ENCODE measurements around the gene PTPRN2.

Gene PTPRN2

GRCh38 chr7:157523766-157524421, 1063.7 kb downstream of the PTPRN2 start:
- H3K4ac ChIP-seq (ENCODE audit: low read depth, low read length), result no peak overlapping the region
- H4K8ac ChIP-seq (ENCODE audit: low read depth, low read length), result no peak overlapping the region
- no peaks in the 10 kb centered on the region for H3K36me3 ChIP-seq (ENCODE audit: control insufficient read depth, insufficient read depth, low read length)
- H3K4me2 ChIP-seq (ENCODE audit: low read length), result no peak overlapping the region
- no peaks in the 10 kb centered on the region for H3K4me1 ChIP-seq (ENCODE audit: control insufficient read depth, low read depth, low read length)
- no peak overlapping the region for H2BK15ac ChIP-seq (replicated peaks; ENCODE audit: low read depth)
- no peak overlapping the region for H3K23ac ChIP-seq (ENCODE audit: low read length)
- H3K56ac ChIP-seq (ENCODE audit: low read length), result no peak overlapping the region
- H3K9ac ChIP-seq (ENCODE audit: low read length), result no peak overlapping the region
- no peak overlapping the region for H3K4me3 ChIP-seq (ENCODE audit: low read length)
- no peak for DNase-seq
- no peak overlapping the region for H2BK120ac ChIP-seq (ENCODE audit: low read depth, low read length)
- H2AK5ac ChIP-seq (ENCODE audit: low read length), result no peak overlapping the region
- H3K79me1 ChIP-seq (ENCODE audit: low read length), result no peaks in the 10 kb centered on the region
- no peak overlapping the region for H2BK5ac ChIP-seq (ENCODE audit: low read length)
- no peaks in the 10 kb centered on the region for H3K79me2 ChIP-seq (ENCODE audit: control insufficient read depth, insufficient read depth, low read length)
- H3K27ac ChIP-seq (ENCODE audit: low read depth, low read length), result no peak overlapping the region
- no peak overlapping the region for H4K5ac ChIP-seq (ENCODE audit: low read length)
- H3K18ac ChIP-seq (ENCODE audit: low read length), result no peak overlapping the region
- H3K27me3 ChIP-seq (ENCODE audit: insufficient read depth, low read length, poor library complexity), result no peaks in the 10 kb centered on the region
- no CpG with 5 or more reads among the region's 20 CpGs for WGBS (ENCODE audit: extremely low coverage, insufficient coverage, low lambda C conversion rate)

DNA sequence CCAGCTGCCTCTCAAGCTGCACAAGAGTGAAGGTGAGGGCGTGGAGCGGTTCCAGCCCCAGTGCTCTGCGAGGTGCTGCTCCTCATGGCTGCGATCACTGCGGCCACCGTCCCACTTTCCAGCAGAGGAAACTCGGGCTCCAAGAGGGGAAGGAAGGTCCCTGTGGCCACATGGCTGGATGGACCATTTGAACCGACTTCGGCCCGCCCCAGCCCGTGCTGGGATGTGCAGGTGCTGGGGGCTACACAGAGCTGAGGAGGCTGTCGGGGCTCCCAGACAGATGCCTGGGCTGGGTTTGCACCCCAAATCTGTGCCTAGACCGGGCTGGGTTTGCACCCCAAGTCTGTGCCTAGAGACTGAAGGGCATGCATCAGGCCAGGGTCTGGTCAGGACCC, 1064.3 kb downstream of the PTPRN2 start:
- H2BK15ac ChIP-seq (replicated peaks; ENCODE audit: low read depth), result no peak overlapping the region
- no peak for DNase-seq
- H3K4me3 ChIP-seq (ENCODE audit: low read length), result no peak overlapping the region
- H3K79me2 ChIP-seq (ENCODE audit: control insufficient read depth, insufficient read depth, low read length), result no peaks in the 10 kb centered on the region
- H3K23ac ChIP-seq (ENCODE audit: low read length), result no peak overlapping the region
- no peak overlapping the region for H3K4ac ChIP-seq (ENCODE audit: low read depth, low read length)
- no peak overlapping the region for H4K5ac ChIP-seq (ENCODE audit: low read length)
- H3K56ac ChIP-seq (ENCODE audit: low read length), result no peak overlapping the region
- H3K27ac ChIP-seq (ENCODE audit: low read depth, low read length), result no peak overlapping the region
- H3K79me1 ChIP-seq (ENCODE audit: low read length), result no peaks in the 10 kb centered on the region
- no peak overlapping the region for H3K4me2 ChIP-seq (ENCODE audit: low read length)
- no peak overlapping the region for H2BK5ac ChIP-seq (ENCODE audit: low read length)
- H3K4me1 ChIP-seq (ENCODE audit: control insufficient read depth, low read depth, low read length), result no peaks in the 10 kb centered on the region
- H3K36me3 ChIP-seq (ENCODE audit: control insufficient read depth, insufficient read depth, low read length), result no peaks in the 10 kb centered on the region
- H4K8ac ChIP-seq (ENCODE audit: low read depth, low read length), result no peak overlapping the region
- WGBS (ENCODE audit: extremely low coverage, insufficient coverage, low lambda C conversion rate), result no CpG with 5 or more reads among the region's 13 CpGs
- H3K27me3 ChIP-seq (ENCODE audit: insufficient read depth, low read length, poor library complexity), result no peaks in the 10 kb centered on the region
- H2BK120ac ChIP-seq (ENCODE audit: low read depth, low read length), result no peak overlapping the region
- no peak overlapping the region for H3K18ac ChIP-seq (ENCODE audit: low read length)
- H2AK5ac ChIP-seq (ENCODE audit: low read length), result no peak overlapping the region
- no peak overlapping the region for H3K9ac ChIP-seq (ENCODE audit: low read length)

- no peaks in the 10 kb centered on the region for H3K27me3 ChIP-seq (ENCODE audit: insufficient read depth, low read length, poor library complexity)
- no peaks in the 10 kb centered on the region for H3K36me3 ChIP-seq (ENCODE audit: control insufficient read depth, insufficient read depth, low read length)
- no peak overlapping the region for H4K5ac ChIP-seq (ENCODE audit: low read length)
- no peak for DNase-seq
- H4K8ac ChIP-seq (ENCODE audit: low read depth, low read length), result no peak overlapping the region
- H2BK120ac ChIP-seq (ENCODE audit: low read depth, low read length), result no peak overlapping the region
- no peak overlapping the region for H3K9ac ChIP-seq (ENCODE audit: low read length)
- no peak overlapping the region for H3K27ac ChIP-seq (ENCODE audit: low read depth, low read length)
- WGBS (ENCODE audit: extremely low coverage, insufficient coverage, low lambda C conversion rate), result no CpG with 5 or more reads among the region's 9 CpGs
- no peak overlapping the region for H3K4me2 ChIP-seq (ENCODE audit: low read length)
- no peak overlapping the region for H3K56ac ChIP-seq (ENCODE audit: low read length)
- no peak overlapping the region for H3K18ac ChIP-seq (ENCODE audit: low read length)
- H3K79me1 ChIP-seq (ENCODE audit: low read length), result no peaks in the 10 kb centered on the region
- H2AK5ac ChIP-seq (ENCODE audit: low read length), result no peak overlapping the region
- no peak overlapping the region for H2BK15ac ChIP-seq (replicated peaks; ENCODE audit: low read depth)
- H3K79me2 ChIP-seq (ENCODE audit: control insufficient read depth, insufficient read depth, low read length), result no peaks in the 10 kb centered on the region
- H3K4me1 ChIP-seq (ENCODE audit: control insufficient read depth, low read depth, low read length), result no peaks in the 10 kb centered on the region
- H3K4me3 ChIP-seq (ENCODE audit: low read length), result no peak overlapping the region
- no peak overlapping the region for H2BK5ac ChIP-seq (ENCODE audit: low read length)
- H3K4ac ChIP-seq (ENCODE audit: low read depth, low read length), result no peak overlapping the region
- no peak overlapping the region for H3K23ac ChIP-seq (ENCODE audit: low read length)
Measured at GRCh38 chr7:157522954-157523353, 1064.7 kb downstream of the PTPRN2 start.

GRCh38 chr7:157522189-157522588, 1065.4 kb downstream of the PTPRN2 start:
- H3K79me1 ChIP-seq (ENCODE audit: low read length), result no peaks in the 10 kb centered on the region
- no peak overlapping the region for H2BK120ac ChIP-seq (ENCODE audit: low read depth, low read length)
- H3K36me3 ChIP-seq (ENCODE audit: control insufficient read depth, insufficient read depth, low read length), result no peaks in the 10 kb centered on the region
- H3K4ac ChIP-seq (ENCODE audit: low read depth, low read length), result no peak overlapping the region
- H3K4me3 ChIP-seq (ENCODE audit: low read length), result no peak overlapping the region
- H3K9ac ChIP-seq (ENCODE audit: low read length), result no peak overlapping the region
- WGBS (ENCODE audit: extremely low coverage, insufficient coverage, low lambda C conversion rate), result no CpG with 5 or more reads among the region's 18 CpGs
- H2BK5ac ChIP-seq (ENCODE audit: low read length), result no peak overlapping the region
- no peak for DNase-seq
- no peak overlapping the region for H3K4me2 ChIP-seq (ENCODE audit: low read length)
- H3K27ac ChIP-seq (ENCODE audit: low read depth, low read length), result no peak overlapping the region
- H3K56ac ChIP-seq (ENCODE audit: low read length), result no peak overlapping the region
- H4K5ac ChIP-seq (ENCODE audit: low read length), result no peak overlapping the region
- H3K23ac ChIP-seq (ENCODE audit: low read length), result no peak overlapping the region
- no peak overlapping the region for H4K8ac ChIP-seq (ENCODE audit: low read depth, low read length)
- no peaks in the 10 kb centered on the region for H3K4me1 ChIP-seq (ENCODE audit: control insufficient read depth, low read depth, low read length)
- no peaks in the 10 kb centered on the region for H3K79me2 ChIP-seq (ENCODE audit: control insufficient read depth, insufficient read depth, low read length)
- H2AK5ac ChIP-seq (ENCODE audit: low read length), result no peak overlapping the region
- no peaks in the 10 kb centered on the region for H3K27me3 ChIP-seq (ENCODE audit: insufficient read depth, low read length, poor library complexity)
- H2BK15ac ChIP-seq (replicated peaks; ENCODE audit: low read depth), result no peak overlapping the region
- no peak overlapping the region for H3K18ac ChIP-seq (ENCODE audit: low read length)

DNA sequence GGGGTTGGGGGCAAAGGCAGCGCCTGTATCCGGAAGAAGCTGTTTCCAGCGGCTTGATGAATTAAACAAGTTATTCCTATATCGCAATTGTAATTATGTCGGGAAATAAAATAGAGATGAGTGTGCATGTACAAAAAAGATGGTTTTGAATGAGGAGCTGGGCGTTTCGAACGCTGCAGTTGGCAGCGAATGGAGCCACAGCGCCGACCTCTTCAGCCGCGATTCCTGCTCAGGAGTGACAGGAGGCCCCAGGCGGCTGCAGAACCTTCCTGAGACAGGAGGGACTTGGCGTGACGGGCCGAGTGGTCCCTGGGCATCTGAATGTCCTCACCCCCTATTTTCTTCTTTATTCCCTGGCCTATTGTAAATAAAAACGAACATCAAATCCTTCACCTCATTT, 1065.9 kb downstream of the PTPRN2 start:
- Histone ChIP-seq H3K23ac (ENCODE audit: low read length) (no peak overlapping the region), H3K27ac (ENCODE audit: low read depth, low read length) (no peak overlapping the region), H2BK15ac (replicated peaks; ENCODE audit: low read depth) (no peak overlapping the region), H2BK5ac (ENCODE audit: low read length) (no peak overlapping the region), H2BK120ac (ENCODE audit: low read depth, low read length) (no peak overlapping the region), H4K5ac (ENCODE audit: low read length) (no peak overlapping the region), H3K18ac (ENCODE audit: low read length) (no peak overlapping the region), H3K4ac (ENCODE audit: low read depth, low read length) (no peak overlapping the region), H3K36me3 (ENCODE audit: control insufficient read depth, insufficient read depth, low read length) (no peaks in the 10 kb centered on the region), H4K8ac (ENCODE audit: low read depth, low read length) (no peak overlapping the region), H3K79me2 (ENCODE audit: control insufficient read depth, insufficient read depth, low read length) (no peaks in the 10 kb centered on the region), H2AK5ac (ENCODE audit: low read length) (no peak overlapping the region), H3K79me1 (ENCODE audit: low read length) (no peaks in the 10 kb centered on the region), H3K56ac (ENCODE audit: low read length) (no peak overlapping the region), H3K4me1 (ENCODE audit: control insufficient read depth, low read depth, low read length) (no peaks in the 10 kb centered on the region), H3K9ac (ENCODE audit: low read length) (no peak overlapping the region), H3K4me2 (ENCODE audit: low read length) (no peak overlapping the region), H3K27me3 (ENCODE audit: insufficient read depth, low read length, poor library complexity) (no peaks in the 10 kb centered on the region), H3K4me3 (ENCODE audit: low read length) (no peak overlapping the region)
- DNase-seq, result no peak
- 100% methylated on average over 1 of the region's 18 CpGs for WGBS (ENCODE audit: extremely low coverage, insufficient coverage, low lambda C conversion rate)

DNA sequence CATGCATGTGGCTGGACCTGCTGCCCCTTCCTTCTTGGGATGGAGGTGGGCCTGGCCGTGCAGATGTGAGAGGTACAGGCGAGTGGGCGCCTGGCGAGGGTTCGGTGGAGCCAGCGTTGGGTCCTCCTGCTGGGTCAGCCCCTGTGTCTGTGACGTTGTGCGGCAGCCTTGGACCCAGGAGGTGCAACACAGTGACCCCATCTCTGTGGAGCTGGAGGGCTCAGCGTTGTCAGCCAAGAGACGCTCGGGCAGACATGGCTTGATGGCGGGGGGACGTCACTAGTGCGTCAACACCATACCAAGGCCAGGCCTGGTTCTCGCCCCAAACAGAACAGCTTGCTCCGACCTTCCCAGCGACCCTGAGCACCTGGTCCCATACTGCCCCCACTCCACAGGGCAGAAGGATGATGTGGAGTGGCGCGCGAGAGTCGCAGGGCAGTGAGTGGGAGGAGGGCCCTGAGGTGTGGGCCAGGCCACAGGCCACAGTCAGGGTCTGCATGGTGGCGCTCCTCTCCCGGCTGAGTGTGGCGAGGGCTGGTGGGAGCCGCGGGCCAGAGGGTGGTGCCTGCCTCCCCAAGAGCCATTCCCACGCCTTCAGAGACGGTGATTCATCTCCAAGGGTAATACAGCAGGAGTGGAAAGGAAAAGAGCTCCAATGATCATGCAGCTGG, 1066.4 kb downstream of the PTPRN2 start:
- WGBS (ENCODE audit: extremely low coverage, insufficient coverage, low lambda C conversion rate), result no CpG with 5 or more reads among the region's 28 CpGs

More for the DNA sequence above, 1066.4 kb downstream of the PTPRN2 start:
- no peak overlapping the region for H2AK5ac ChIP-seq (ENCODE audit: low read length)
- H4K8ac ChIP-seq (ENCODE audit: low read depth, low read length), result no peak overlapping the region
- H3K4me3 ChIP-seq (ENCODE audit: low read length), result no peak overlapping the region
- no peak overlapping the region for H3K27ac ChIP-seq (ENCODE audit: low read depth, low read length)
- H2BK15ac ChIP-seq (replicated peaks; ENCODE audit: low read depth), result no peak overlapping the region
- no peak for DNase-seq
- no peak overlapping the region for H3K56ac ChIP-seq (ENCODE audit: low read length)
- no peak overlapping the region for H3K18ac ChIP-seq (ENCODE audit: low read length)
- no peaks in the 10 kb centered on the region for H3K36me3 ChIP-seq (ENCODE audit: control insufficient read depth, insufficient read depth, low read length)
- no peak overlapping the region for H3K4ac ChIP-seq (ENCODE audit: low read depth, low read length)
- no peaks in the 10 kb centered on the region for H3K79me2 ChIP-seq (ENCODE audit: control insufficient read depth, insufficient read depth, low read length)
- peak overlapping the region; percentile 45 for H3K23ac ChIP-seq (ENCODE audit: low read length)
- H2BK5ac ChIP-seq (ENCODE audit: low read length), result no peak overlapping the region
- H3K4me1 ChIP-seq (ENCODE audit: control insufficient read depth, low read depth, low read length), result no peaks in the 10 kb centered on the region
- H2BK120ac ChIP-seq (ENCODE audit: low read depth, low read length), result no peak overlapping the region
- no peak overlapping the region for H3K9ac ChIP-seq (ENCODE audit: low read length)
- H3K4me2 ChIP-seq (ENCODE audit: low read length), result no peak overlapping the region
- H3K27me3 ChIP-seq (ENCODE audit: insufficient read depth, low read length, poor library complexity), result no peaks in the 10 kb centered on the region
- no peak overlapping the region for H4K5ac ChIP-seq (ENCODE audit: low read length)
- H3K79me1 ChIP-seq (ENCODE audit: low read length), result no peaks in the 10 kb centered on the region
